GM12874 (cell line): ENCODE measurements around the gene DENND1A.

Experiments
- TF ChIP-seq, protein P1 (sequence below): IDR thresholded peaks from 2 replicates; pipeline ENCODE4 v1.5.1; 2011; ENCODE audit warnings: low read depth, mild to moderate bottlenecking, control low read depth, low read length, moderate library complexity; ENCODE audit not compliant: insufficient read depth

DENND1A gene

DNA sequence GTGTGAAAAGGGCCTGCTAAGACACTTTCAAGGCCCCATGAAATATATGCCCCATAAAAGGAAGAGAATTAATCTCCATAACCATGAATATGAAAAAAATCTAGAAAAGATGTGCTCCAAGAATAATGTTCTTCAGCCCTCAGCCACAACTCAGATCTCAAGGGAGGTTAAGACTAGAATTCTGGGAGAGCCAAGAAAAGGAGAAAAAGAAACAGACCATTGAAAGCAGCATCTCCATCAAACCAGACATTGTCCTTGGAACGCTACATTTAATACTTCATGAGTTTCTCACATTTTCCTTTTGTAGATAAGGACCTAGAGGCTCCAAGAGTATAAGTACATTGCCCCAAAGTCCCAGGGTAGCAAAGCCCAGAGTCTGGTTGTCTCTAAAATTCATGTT lies 270.6 kb downstream of the DENND1A start:
- TF ChIP-seq, protein P1, sequence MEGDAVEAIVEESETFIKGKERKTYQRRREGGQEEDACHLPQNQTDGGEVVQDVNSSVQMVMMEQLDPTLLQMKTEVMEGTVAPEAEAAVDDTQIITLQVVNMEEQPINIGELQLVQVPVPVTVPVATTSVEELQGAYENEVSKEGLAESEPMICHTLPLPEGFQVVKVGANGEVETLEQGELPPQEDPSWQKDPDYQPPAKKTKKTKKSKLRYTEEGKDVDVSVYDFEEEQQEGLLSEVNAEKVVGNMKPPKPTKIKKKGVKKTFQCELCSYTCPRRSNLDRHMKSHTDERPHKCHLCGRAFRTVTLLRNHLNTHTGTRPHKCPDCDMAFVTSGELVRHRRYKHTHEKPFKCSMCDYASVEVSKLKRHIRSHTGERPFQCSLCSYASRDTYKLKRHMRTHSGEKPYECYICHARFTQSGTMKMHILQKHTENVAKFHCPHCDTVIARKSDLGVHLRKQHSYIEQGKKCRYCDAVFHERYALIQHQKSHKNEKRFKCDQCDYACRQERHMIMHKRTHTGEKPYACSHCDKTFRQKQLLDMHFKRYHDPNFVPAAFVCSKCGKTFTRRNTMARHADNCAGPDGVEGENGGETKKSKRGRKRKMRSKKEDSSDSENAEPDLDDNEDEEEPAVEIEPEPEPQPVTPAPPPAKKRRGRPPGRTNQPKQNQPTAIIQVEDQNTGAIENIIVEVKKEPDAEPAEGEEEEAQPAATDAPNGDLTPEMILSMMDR: no peak

DNA sequence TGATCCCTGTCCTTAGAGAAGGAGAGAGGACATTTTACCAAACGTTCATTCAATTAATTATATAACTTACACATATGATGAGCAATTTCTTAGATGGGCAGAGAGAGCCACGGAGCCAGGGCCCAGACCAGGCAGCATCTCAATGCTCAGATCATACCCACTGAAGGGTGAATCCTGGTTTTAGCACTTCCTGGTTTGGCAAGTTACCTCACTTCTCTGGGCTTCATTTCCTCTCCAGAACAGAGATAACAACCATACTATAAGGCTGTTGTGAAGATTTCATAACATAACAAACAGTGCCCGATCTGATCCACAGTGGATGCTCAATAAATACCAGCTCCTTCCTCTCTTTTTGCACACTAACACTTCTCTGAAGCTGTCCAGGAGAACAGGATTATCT lies 271.1 kb downstream of the DENND1A start:
- TF ChIP-seq, protein P1: no peak

DNA sequence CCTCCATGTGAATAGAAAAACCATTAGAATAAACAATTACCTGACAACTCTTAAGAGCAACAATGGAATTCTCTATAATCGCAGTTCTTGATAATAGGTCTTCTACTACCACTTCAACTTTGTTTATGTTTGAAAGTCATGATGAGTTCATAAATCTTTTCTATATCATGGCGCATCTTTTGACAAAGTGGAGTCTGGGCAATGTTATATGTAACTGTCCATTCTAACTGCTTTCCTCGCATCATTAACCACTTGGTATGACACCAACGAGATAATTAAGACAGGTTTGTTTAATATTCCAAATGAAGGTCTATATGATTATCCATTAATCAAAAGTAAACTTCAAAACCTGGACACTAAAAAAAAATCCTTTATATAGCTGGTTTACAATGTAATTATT lies 272.0 kb downstream of the DENND1A start:
- TF ChIP-seq, protein P1: no peak

GRCh38 chr9:123657099-123657498 lies 272.8 kb downstream of the DENND1A start:
- TF ChIP-seq, protein P1: no peak

DNA sequence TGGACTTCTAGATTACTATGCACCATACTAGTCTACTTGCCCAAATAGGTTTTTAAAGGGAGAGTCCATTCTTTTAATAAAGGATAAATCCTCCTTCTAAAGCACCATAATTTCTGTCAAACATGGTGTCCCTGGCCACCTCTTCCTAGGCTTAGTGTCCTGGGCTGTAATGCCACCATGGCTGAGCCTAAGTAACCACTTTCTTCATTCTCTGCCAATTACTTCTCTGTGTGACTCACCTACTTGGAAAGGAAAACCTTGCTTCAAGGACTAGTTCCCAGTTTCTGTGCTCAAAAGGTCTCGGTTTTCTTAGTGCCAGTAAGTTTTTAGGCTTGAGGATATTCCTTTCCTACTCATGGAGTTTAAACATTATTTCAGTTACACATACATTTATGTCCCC lies 273.4 kb downstream of the DENND1A start:
- TF ChIP-seq, protein P1: no peak

GRCh38 chr9:123655681-123656423 lies 274.1 kb downstream of the DENND1A start:
- TF ChIP-seq, protein P1: no peak

DNA sequence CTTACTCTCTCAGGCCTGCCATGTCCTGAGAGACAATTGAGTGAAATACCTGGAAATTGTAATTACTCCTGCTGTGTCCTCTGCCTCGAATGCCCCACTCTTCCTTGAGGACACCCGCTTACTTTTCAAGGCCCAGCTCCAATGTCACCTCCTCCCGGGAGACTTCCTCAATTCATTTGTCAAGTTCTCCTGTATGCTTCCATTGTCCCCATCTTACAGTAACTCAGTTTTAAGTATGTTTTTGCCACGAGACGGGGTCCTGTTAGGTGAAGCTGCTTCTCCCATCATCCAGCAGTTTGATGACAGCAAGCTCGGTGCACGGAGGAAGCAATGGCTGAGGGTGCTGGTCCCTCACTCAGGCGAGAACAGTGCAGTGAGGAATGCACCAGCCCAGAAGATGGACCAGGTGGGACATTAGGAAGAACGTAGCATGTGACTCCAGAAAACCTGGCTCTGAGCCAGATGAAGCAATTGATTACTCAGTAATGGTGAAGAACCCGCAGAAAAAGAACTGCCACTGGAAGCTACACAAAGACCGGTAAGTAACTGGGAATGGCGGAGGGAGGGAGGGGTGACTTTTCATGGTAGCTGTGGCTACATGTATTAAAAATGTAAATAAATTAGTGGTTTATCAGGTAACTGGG lies 274.8 kb downstream of the DENND1A start:
- TF ChIP-seq, protein P1: no peak
